ENCODE data around the gene CELA3B.
"Not testable (repeated sequence)": the region's sequence is repeated elsewhere in the genome, so short reads cannot be mapped to it uniquely, and the experiment has no call there.

The CELA3B gene

DNA sequence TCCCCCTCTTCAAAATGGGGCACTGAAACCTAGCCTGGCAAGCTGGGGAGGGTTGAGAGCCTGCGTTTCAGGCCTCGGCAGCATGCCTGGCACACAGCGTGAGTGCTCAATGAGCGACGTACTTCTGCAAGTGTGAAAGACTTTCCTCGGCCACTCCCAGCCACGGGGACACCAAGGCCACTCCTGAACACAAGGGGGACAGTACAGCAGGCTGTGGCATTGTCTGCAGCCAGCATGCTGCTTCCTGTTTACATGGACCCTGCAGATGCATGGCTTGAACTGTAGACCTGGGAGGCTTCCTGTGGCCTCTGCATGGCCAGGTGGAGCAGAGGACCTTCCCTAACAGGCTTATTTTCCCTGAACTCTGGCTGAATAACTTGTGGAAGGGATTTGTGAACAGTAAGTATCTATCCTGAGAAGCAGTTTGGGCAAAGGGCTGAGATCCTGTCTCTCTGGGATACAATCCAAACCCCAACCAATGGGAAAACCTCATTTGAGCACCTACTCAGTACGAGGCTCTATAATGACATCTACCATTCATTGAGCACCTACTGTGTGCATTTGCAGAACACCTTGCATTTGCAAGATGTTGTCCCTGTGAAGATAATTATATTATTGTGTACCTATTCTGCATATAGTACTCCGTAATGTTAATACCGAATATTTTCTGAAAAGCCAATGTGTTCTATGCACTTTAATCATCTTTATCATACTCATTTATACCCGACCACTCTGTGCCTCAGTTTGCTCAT is 29.8 kb upstream of the CELA3B start:
- DNase-seq: no peak

GRCh38 chr1:21950734-21951133 is 26.1 kb upstream of the CELA3B start:
- no peak for DNase-seq

GRCh38 chr1:21951226-21951870 is 25.5 kb upstream of the CELA3B start:
- no peak for DNase-seq

- no peak for DNase-seq
Observed at GRCh38 chr1:21952786-21953520, 23.9 kb upstream of the CELA3B start.

- DNase-seq: no peak
Observed at GRCh38 chr1:21955058-21955457, 21.8 kb upstream of the CELA3B start.

DNA sequence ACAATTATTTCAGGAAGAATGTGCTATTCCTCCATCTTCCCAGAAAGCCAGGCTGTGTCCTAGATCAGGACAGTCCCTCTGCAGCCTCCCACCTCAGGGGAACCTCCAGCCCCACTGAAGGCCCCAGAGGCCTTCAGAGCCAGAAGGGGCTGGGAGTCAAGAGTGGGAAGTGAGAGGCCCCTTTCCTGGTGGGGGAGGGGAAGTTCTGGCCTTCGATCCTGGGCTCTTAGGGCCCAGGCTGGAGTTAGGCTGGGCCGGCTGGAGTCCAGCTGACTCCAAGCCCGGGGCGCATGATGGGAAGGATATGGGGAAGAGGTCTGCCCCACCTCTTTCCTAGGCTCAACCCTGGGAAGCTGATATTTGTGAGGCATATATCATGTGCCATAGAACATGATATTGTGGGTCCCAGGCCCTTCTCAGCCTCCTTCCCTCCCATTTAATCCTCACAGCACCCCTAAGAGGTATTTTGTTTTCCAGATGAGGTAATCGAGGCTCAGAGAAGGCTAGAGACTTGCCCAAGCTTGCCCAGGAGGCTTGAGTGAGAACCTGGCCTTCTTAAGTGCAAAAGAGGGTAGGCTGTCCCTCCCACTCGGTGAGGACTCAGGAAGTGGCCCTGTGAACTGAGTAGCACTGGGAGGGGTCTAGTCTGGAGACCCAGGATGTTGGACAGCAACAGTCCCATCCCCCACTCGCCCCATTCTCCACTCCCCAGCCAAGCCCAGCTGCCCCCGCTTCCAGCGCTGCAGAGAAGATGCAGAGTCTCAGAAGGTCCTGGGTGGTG is 21.1 kb upstream of the CELA3B start:
- DNase-seq: no peak

GRCh38 chr1:21956720-21957552 is 19.9 kb upstream of the CELA3B start:
- peak; percentile 80 for DNase-seq

DNA sequence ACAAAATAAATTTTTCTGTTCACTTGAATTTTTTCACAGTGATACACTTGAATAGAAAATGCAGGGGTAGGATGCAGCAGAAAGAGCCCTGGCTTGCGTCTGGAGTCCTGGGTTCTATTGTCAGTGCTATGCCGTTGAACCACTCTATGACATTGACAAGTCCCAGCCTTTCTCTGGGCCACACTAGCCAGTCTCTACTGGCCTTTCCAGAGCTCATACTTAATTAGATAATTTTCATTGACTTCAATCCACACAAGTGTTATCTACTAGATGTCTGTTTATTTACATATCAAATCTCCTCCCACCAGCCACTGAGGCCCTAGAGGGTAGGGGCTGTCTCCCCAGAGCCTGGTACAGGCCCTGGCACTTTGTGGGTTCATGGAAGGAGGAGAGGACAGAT is 15.5 kb upstream of the CELA3B start:
- no peak for DNase-seq

DNA sequence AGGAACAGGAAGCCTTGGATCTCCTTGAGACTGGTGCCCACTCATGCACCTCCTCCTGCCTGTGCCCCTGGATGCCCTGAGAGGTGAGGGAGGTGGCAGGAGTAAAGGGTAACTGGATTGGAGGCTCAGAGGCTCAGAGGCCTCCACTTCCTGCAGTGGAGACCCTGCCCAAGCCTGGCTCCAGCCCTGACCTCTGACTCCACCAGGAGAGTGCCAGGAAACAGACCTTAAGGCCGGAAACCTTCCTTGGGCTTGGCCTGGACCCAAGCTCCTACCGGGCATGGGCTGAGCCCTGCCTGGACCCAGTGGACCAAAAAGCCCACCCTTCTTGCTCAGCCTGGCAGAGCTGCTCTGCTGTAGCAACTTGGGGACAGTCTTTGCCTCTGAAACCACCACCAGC is 15.0 kb upstream of the CELA3B start:
- DNase-seq: no peak

- peak; percentile 92 for DNase-seq
Observed at GRCh38 chr1:21963477-21964217, 13.2 kb upstream of the CELA3B start.

DNA sequence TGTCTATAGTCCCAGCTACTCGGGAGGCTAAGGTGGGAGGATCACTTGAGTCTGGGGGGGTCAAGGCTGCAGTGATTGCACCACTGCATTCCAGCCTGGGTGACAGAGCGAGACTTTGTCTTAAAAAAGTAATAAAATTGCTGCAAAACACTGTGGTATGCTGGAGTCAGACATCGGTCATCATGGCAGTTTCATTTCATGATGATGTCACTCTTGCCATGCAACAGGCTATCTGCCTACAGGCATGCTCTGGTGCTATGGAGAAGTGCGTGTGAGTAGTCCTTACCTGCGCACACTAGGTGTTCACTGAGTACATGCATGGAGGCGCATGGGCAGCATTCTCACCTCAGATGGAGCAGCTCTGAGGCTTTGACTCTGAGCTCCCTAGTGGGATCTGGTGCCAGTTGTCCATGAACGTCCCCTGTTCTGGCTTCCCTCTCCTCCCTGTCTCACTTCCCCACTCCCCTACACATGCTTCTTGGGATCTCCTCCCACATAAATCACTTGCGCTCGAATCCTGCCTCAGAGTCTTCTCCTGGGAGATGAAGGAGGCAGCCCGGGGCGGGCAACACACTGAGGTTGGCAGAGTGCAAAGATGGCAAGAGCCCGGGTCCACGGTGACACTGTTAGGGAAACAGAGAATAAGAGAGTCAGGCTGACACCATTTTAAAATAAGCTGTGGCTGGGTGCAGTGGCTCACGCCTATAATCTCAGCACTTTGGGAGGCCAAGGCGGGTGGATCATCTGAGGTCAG is 10.4 kb upstream of the CELA3B start:
- DNase-seq: no peak

DNA sequence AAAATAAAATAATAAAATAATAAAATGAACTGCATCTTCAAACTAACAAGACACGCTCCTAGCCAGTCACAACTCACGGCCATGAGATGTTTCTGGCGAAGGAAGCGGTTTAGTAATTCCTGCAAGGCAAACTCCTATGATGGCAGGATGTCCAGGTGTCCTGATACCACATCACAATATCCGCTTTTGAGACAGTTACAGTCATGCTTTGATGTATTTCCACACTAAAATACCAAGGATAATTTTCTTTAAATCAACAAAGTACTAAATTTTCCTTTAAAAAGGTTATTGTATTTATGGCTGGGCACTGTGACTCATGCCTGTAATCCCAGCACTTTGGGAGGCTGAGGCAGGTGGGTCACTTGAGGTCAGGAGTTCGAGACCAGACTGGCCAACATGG is 9.6 kb upstream of the CELA3B start:
- not testable (repeated sequence) for DNase-seq

GRCh38 chr1:21969066-21969465 is 7.8 kb upstream of the CELA3B start:
- DNase-seq: not testable (repeated sequence)

DNA sequence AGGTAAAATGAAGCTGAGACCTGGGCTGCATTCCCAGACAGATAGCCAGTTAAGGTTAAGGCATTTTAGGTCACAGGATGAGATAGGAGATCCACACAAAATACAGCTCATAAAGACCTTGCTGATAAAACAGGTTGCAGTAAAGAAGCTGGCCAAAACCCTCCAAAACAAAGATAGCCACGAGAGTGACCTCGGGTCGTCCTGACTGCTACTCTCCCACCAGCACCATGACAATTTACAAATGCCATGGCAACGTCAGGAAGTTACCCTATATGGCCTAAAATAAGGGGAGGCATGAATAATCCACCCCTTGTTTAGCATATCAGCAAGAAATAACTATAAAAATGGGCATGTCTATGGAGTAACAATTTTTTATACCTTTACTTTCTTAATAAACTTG is 6.3 kb upstream of the CELA3B start:
- DNase-seq: not testable (repeated sequence)

DNA sequence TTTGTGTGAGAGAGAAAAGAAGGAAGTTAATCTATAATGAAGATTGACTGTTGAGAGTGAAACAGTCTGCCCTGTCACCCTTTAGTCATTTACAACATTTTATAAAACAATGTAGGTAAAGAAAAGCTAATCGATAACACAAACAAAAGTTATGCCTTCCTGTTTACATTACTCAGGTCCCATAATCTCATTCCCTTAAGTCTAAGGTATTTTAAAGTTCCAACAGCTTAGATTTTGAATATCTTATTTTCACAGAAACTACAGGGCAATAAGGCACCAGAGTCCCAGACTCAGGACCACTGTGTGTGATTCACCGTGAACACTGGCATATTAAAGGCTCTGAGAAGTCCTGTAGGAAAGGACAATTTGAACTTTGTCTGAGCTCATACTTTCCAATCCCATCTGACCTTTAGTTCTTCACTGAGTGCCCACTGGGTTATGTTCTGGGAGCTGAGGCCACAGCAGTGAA is 3.8 kb upstream of the CELA3B start:
- DNase-seq: not testable (repeated sequence)

DNA sequence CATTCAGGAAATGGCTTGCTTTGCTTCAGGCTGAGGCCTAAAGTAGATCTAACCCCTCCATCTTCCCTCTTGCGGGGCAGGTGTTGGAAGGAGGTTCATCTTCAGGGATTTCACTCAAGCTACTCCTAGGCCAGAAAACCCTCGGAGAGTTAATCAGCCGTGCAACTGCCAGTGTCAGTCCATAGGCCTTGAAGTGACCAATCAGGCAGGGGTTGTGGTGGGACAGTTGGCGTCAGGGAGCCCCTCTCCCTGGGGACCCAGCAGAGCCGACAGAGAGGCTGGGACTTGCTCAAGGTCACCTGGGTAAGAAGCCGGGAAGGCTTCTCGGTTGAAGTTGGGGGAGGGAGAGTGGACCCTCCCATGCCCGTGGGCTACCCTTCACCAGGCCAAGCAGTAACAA is 2.9 kb upstream of the CELA3B start:
- not testable (repeated sequence) for DNase-seq

DNA sequence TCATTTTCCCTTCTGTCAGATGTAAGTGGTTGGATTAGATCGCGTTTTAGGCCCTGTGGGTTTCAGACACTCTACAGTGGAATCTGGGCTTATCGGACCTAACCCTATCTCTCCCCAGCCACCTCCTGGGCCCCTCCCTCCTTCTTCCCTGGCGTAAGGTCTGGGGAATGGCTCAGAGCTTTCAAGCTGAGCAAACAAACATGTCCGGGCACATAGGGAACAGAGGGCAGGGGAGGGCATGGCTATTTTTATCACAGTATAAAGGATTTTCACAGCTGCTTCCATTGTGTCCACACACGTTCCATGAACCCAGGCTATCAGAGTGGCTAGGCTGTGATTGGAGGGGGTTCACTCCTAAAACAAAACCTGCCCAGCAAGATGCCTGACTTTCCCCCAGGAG is 2.1 kb upstream of the CELA3B start:
- not testable (repeated sequence) for DNase-seq

GRCh38 chr1:21975296-21975695 is 1.5 kb upstream of the CELA3B start:
- DNase-seq: not testable (repeated sequence)

GRCh38 chr1:21978209-21978608 is 1.4 kb downstream of the CELA3B start:
- not testable (repeated sequence) for DNase-seq

DNA sequence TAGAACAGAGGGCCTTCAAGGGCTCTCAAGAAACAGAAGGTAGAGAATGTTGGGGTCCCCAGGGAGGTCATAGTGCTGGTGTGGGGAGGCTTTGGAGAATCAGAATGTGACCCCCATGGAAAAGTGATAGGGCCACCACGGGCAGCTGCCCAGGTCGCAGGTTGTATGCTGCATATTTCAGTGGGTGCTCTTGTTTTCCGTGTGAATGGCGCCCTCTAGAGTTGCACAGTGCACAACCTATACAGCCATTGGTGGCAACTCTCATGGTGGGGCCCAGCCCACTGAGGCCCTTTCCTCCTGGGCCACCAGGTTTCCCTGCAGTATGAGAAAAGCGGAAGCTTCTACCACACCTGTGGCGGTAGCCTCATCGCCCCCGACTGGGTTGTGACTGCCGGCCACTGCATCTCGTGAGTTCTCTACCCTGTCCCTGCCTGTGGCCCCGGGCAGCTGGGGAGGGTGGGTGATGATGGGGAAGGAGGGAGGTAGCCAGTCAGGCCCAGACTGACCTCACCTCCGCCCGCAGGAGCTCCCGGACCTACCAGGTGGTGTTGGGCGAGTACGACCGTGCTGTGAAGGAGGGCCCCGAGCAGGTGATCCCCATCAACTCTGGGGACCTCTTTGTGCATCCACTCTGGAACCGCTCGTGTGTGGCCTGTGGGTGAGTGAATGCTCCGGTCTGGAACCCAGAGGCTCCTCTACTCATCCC is 3.8 kb downstream of the CELA3B start:
- DNase-seq: not testable (repeated sequence)
